SK-N-SH treated with all-trans-retinoic acid at 6 μM for 48 hours (cell line): ENCODE measurements around the gene PRDM5.

Source experiments
- ATAC-seq: fragments of 200-7000 bp; cut with Tn5 transposase; 3 replicates; pipeline ENCODE4 v1.9.1; 2020; ENCODE audit warnings: mild to moderate bottlenecking, moderate library complexity
- ARNTL ChIP-seq: fragments of 450-650 bp; formaldehyde crosslinking; IDR thresholded peaks from 2 replicates; pipeline ENCODE4 v1.5.0; 2020; ENCODE audit warnings: low read depth, mild to moderate bottlenecking, moderate library complexity, borderline replicate concordance
- BACH2 ChIP-seq: fragments of 250-450 bp; sonication (Bioruptor Pico); IDR thresholded peaks from 2 replicates; pipeline ENCODE4 v1.9.0; 2021; ENCODE audit warnings: mild to moderate bottlenecking, borderline replicate concordance
- CREB5 ChIP-seq: fragments of 250-450 bp; sonication (Bioruptor Pico); IDR thresholded peaks from 2 replicates; pipeline ENCODE4 v1.5.1; 2020; ENCODE audit warnings: low read depth, mild to moderate bottlenecking, moderate library complexity
- CSDC2 ChIP-seq: fragments of 250-450 bp; sonication (Bioruptor Pico); IDR thresholded peaks from 2 replicates; pipeline ENCODE4 v1.5.0; 2020; ENCODE audit warnings: mild to moderate bottlenecking, moderate library complexity
- CSRNP3 ChIP-seq: fragments of 250-450 bp; sonication (Bioruptor Pico); IDR thresholded peaks from 2 replicates; pipeline ENCODE4 v1.5.1; 2021; ENCODE audit warnings: mild to moderate bottlenecking, moderate library complexity
- ESRRG ChIP-seq: fragments of 250-450 bp; sonication (Bioruptor Pico); IDR thresholded peaks from 2 replicates; pipeline ENCODE4 v1.6.1; 2021; ENCODE audit warnings: mild to moderate bottlenecking
- GLIS3 ChIP-seq: fragments of 250-450 bp; sonication (Bioruptor Pico); IDR thresholded peaks from 2 replicates; pipeline ENCODE4 v1.5.0; 2020; ENCODE audit warnings: mild to moderate bottlenecking, moderate library complexity
- ISL1 ChIP-seq: fragments of 250-450 bp; sonication (Bioruptor Pico); IDR thresholded peaks from 2 replicates; pipeline ENCODE4 v2.1.2; 2022; ENCODE audit warnings: mild to moderate bottlenecking, moderate library complexity
- OSR1 ChIP-seq: fragments of 250-450 bp; sonication (Bioruptor Pico); IDR thresholded peaks from 2 replicates; pipeline ENCODE4 v1.8.0; 2022; ENCODE audit warnings: moderate library complexity, mild to moderate bottlenecking, inconsistent platforms
- PATZ1 ChIP-seq: fragments of 250-450 bp; sonication (Bioruptor Pico); IDR thresholded peaks from 2 replicates; pipeline ENCODE4 v1.8.0; 2020; ENCODE audit warnings: mild to moderate bottlenecking, moderate library complexity, borderline replicate concordance
- PPARA ChIP-seq: fragments of 250-450 bp; sonication (Bioruptor Pico); IDR thresholded peaks from 2 replicates; pipeline ENCODE4 v1.5.0; 2020; ENCODE audit warnings: mild to moderate bottlenecking, borderline replicate concordance
- RARB ChIP-seq: fragments of 250-450 bp; sonication (Bioruptor Pico); IDR thresholded peaks from 2 replicates; pipeline ENCODE4 v1.8.0; 2021; ENCODE audit warnings: mild to moderate bottlenecking, moderate library complexity
- SNAI2 ChIP-seq: fragments of 250-450 bp; sonication (Bioruptor Pico); IDR thresholded peaks from 2 replicates; pipeline ENCODE4 v1.5.0; 2020; ENCODE audit warnings: mild to moderate bottlenecking, moderate library complexity
- TCF4 ChIP-seq: fragments of 250-450 bp; sonication (Bioruptor Pico); IDR thresholded peaks from 2 replicates; pipeline ENCODE4 v1.8.0; 2021; ENCODE audit warnings: mild to moderate bottlenecking, moderate library complexity, borderline replicate concordance
- TOX ChIP-seq: fragments of 250-450 bp; sonication (Bioruptor Pico); IDR thresholded peaks from 2 replicates; pipeline ENCODE4 v1.8.0; 2021; ENCODE audit warnings: mild to moderate bottlenecking, moderate library complexity, borderline replicate concordance
- TSHZ2 ChIP-seq: fragments of 250-450 bp; sonication (Bioruptor Pico); IDR thresholded peaks from 2 replicates; pipeline ENCODE4 v1.5.0; 2020; ENCODE audit warnings: mild to moderate bottlenecking, moderate library complexity
- ZC3H10 ChIP-seq: fragments of 250-450 bp; sonication (Bioruptor Pico); IDR thresholded peaks from 2 replicates; pipeline ENCODE4 v1.5.1; 2021; ENCODE audit warnings: mild to moderate bottlenecking, moderate library complexity
- ZFP3 ChIP-seq: fragments of 250-450 bp; sonication (Bioruptor Pico); IDR thresholded peaks from 2 replicates; pipeline ENCODE4 v1.5.0; 2020; ENCODE audit warnings: mild to moderate bottlenecking, moderate library complexity
- ZFP30 ChIP-seq: fragments of 450-650 bp; formaldehyde crosslinking; IDR thresholded peaks from 2 replicates; pipeline ENCODE4 v1.5.0; 2022; ENCODE audit warnings: mild to moderate bottlenecking, moderate library complexity
- ZNF565 ChIP-seq: fragments of 450-650 bp; formaldehyde crosslinking; conservative IDR thresholded peaks from 2 replicates; pipeline ENCODE4 v1.5.0; 2020; ENCODE audit warnings: low read depth, mild to moderate bottlenecking, moderate library complexity
- ZNF70 ChIP-seq: fragments of 450-650 bp; formaldehyde crosslinking; IDR thresholded peaks from 2 replicates; pipeline ENCODE4 v1.5.0; 2020; ENCODE audit warnings: mild to moderate bottlenecking, moderate library complexity
- ZNF8 ChIP-seq: fragments of 450-650 bp; formaldehyde crosslinking; IDR thresholded peaks from 2 replicates; pipeline ENCODE4 v1.5.0; 2020; ENCODE audit warnings: mild to moderate bottlenecking, moderate library complexity

Gene PRDM5

GRCh38 chr4:120821029-120821428 lies 101.5 kb downstream of the PRDM5 start:
- ATAC-seq: no peak

GRCh38 chr4:120819805-120820437 lies 102.6 kb downstream of the PRDM5 start:
- no peak for ATAC-seq
- no peak for TF ChIP-seq CSRNP3 (CRISPR knock-in tag)
- no peak for TF ChIP-seq PPARA (CRISPR knock-in tag)
- TF ChIP-seq ZFP3 (CRISPR knock-in tag): no peak
- TF ChIP-seq ESRRG (CRISPR knock-in tag): no peak
- TF ChIP-seq BACH2 (CRISPR knock-in tag): no peak
- TF ChIP-seq CREB5 (CRISPR knock-in tag): no peak
- no peak for TF ChIP-seq PATZ1 (CRISPR knock-in tag)
- TF ChIP-seq ZC3H10 (CRISPR knock-in tag): no peak
- TF ChIP-seq TOX (CRISPR knock-in tag): no peak
- TF ChIP-seq ZNF565 (CRISPR knock-in tag): no peak
- TF ChIP-seq ARNTL: no peak
- TF ChIP-seq TCF4 (CRISPR knock-in tag): no peak
- no peak for TF ChIP-seq ZNF8
- no peak for TF ChIP-seq TSHZ2 (CRISPR knock-in tag)
- TF ChIP-seq GLIS3 (CRISPR knock-in tag): no peak
- no peak for TF ChIP-seq ISL1 (CRISPR knock-in tag)

More at GRCh38 chr4:120821029-120821428, 101.5 kb downstream of the PRDM5 start:
- TF ChIP-seq ZFP3 (CRISPR knock-in tag) (no peak), GLIS3 (CRISPR knock-in tag) (no peak), ZC3H10 (CRISPR knock-in tag) (no peak), CREB5 (CRISPR knock-in tag) (no peak), ZNF565 (CRISPR knock-in tag) (no peak), TOX (CRISPR knock-in tag) (no peak), SNAI2 (CRISPR knock-in tag) (no peak), ISL1 (CRISPR knock-in tag) (no peak), CSDC2 (no peak), ZFP30 (CRISPR knock-in tag) (no peak), RARB (CRISPR knock-in tag) (no peak), PPARA (CRISPR knock-in tag) (no peak), PATZ1 (CRISPR knock-in tag) (no peak), ZNF8 (no peak), ARNTL (no peak), CSRNP3 (CRISPR knock-in tag) (no peak), ZNF70 (no peak), TCF4 (CRISPR knock-in tag) (no peak), OSR1 (CRISPR knock-in tag) (no peak)
